Cardiac muscle cell (in vitro differentiated cells and primary cell): ENCODE data around the gene EFNA3. TPM values are rescaled to one million over a fixed set of nuclear protein-coding genes. Genes with fewer than 3 reads are reported as not detected.

Source experiments
- DNase-seq, 2 donors: peaks; one replicate each; pipeline versions ENCODE4 v3.0.0 to v3.0.0-alpha.2; 2010 to 2017; ENCODE audit warnings: low read depth in 1 of 2, low spot score in 1 of 2
- H3K27ac ChIP-seq: fragments of 200-600 bp; sonication (generic); 2 replicates; pipeline ENCODE4 v1.5.1; 2016
- H3K27me3 ChIP-seq: fragments of 200-600 bp; sonication (generic); 2 replicates; pipeline ENCODE4 v1.6.0; 2016; ENCODE audit warnings: control low read depth
- H3K36me3 ChIP-seq: fragments of 200-600 bp; sonication (generic); 2 replicates; pipeline ENCODE4 v1.5.1; 2016; ENCODE audit warnings: control low read depth
- H3K4me1 ChIP-seq: fragments of 200-600 bp; sonication (generic); 2 replicates; pipeline ENCODE4 v1.8.1; 2017; ENCODE audit warnings: low read depth, mild to moderate bottlenecking, mixed run types
- H3K4me3 ChIP-seq: fragments of 200-600 bp; sonication (generic); 2 replicates; pipeline ENCODE4 v1.5.1; 2016; ENCODE audit warnings: mild to moderate bottlenecking
- H3K9me3 ChIP-seq: fragments of 200-600 bp; sonication (generic); 2 replicates; pipeline ENCODE4 v1.5.1; 2017; ENCODE audit warnings: low read depth, mild to moderate bottlenecking, control low read depth
- polyA plus RNA-seq: library from polyadenylated mRNA; unstranded; fragments of >200 nt; fragmentation: Nextera tagmentation; extraction: Ambion mirVana; gene quantifications from 2 replicates; pipeline ENCODE4 v1.2.1, GENCODE V29; 2016
- total RNA-seq: library from RNA; depleted of rRNA; stranded (reverse); fragments of >200 nt; gene quantifications from 2 replicates; pipeline ENCODE4 v1.2.3, GENCODE V29; 2016
- TF ChIP-seq, protein P1 (sequence below): IDR thresholded peaks from 2 replicates; pipeline ENCODE4 v1.5.1; 2012; ENCODE audit warnings: low read depth, mild to moderate bottlenecking, low read length

EFNA3 gene
- total and polyA plus RNA-seq, 2 experiments from 2014 or later, result 26.3 to 43.0 TPM

GRCh38 chr1:155077346-155077745 is 1.3 kb upstream of the EFNA3 start:
- no peak for DNase-seq
- no peaks in the 10 kb centered on the region for H3K9me3 ChIP-seq
- TF ChIP-seq, protein P1, sequence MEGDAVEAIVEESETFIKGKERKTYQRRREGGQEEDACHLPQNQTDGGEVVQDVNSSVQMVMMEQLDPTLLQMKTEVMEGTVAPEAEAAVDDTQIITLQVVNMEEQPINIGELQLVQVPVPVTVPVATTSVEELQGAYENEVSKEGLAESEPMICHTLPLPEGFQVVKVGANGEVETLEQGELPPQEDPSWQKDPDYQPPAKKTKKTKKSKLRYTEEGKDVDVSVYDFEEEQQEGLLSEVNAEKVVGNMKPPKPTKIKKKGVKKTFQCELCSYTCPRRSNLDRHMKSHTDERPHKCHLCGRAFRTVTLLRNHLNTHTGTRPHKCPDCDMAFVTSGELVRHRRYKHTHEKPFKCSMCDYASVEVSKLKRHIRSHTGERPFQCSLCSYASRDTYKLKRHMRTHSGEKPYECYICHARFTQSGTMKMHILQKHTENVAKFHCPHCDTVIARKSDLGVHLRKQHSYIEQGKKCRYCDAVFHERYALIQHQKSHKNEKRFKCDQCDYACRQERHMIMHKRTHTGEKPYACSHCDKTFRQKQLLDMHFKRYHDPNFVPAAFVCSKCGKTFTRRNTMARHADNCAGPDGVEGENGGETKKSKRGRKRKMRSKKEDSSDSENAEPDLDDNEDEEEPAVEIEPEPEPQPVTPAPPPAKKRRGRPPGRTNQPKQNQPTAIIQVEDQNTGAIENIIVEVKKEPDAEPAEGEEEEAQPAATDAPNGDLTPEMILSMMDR, result no peak
- no peak overlapping the region for H3K27ac ChIP-seq
- H3K4me1 ChIP-seq, result peaks cover 10% of the 10 kb centered on the region
- H3K27me3 ChIP-seq, result peaks cover 16% of the 10 kb centered on the region
- no peak overlapping the region for H3K4me3 ChIP-seq
- no peaks in the 10 kb centered on the region for H3K36me3 ChIP-seq

DNA sequence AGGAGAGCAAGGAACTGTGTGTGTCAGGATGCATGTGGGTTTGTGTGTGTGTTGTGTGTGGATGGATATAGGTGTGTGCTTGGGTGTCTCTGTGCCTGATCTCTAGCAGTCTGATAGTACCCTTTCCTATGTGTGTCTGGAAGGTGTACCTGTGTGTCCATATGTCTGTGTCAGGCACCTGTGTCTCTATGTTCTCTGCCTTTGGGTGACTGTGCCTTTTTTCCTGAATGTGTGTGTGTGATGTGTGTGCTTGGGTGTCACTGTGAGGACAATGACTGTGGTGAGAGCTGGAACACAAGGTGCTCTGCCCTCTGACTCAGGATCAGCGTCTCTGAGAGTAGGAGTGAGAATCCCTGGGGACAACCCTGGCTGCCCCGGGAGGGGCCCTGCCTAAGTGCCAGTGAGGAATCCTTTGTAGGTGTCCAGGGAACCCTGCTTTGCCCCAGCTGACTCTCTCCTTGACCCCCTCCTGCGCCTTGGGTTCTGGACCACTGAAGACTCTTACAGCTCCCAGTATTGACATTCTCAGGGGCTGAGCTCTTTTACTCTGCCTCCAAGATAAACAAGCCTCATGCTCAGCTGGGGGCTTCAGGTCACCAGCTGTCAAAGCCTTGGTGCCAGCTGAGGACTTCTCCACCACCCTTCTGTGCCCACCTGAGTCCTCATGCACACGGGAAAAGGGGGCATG is 735 bp upstream of the EFNA3 start:
- Histone ChIP-seq H3K4me1 (peaks cover 10% of the 10 kb centered on the region), H3K9me3 (no peaks in the 10 kb centered on the region), H3K4me3 (no peak overlapping the region), H3K27ac (no peak overlapping the region), H3K27me3 (peaks cover 22% of the 10 kb centered on the region), H3K36me3 (no peaks in the 10 kb centered on the region)
- TF ChIP-seq, protein P1, result no peak
- peak in 1 of 2 donors; percentile 18 for DNase-seq

- Histone ChIP-seq H3K4me1 (peaks cover 10% of the 10 kb centered on the region), H3K4me3 (peak overlapping the region; percentile 45), H3K36me3 (no peaks in the 10 kb centered on the region), H3K9me3 (no peaks in the 10 kb centered on the region), H3K27me3 (peaks cover 26% of the 10 kb centered on the region), H3K27ac (no peak overlapping the region)
- TF ChIP-seq, protein P1, result no peak
- no peak for DNase-seq
These were observed 511 bp downstream of the EFNA3 start for GRCh38 chr1:155079210-155079486.

GRCh38 chr1:155079487-155080311 is 1.1 kb downstream of the EFNA3 start:
- Histone ChIP-seq H3K27me3 (peaks cover 26% of the 10 kb centered on the region), H3K27ac (no peak overlapping the region), H3K4me1 (peaks cover 10% of the 10 kb centered on the region), H3K9me3 (no peaks in the 10 kb centered on the region), H3K4me3 (peak overlapping the region; percentile 45), H3K36me3 (no peaks in the 10 kb centered on the region)
- TF ChIP-seq, protein P1, result no peak
- peak in 1 of 2 donors; percentile 59 for DNase-seq

DNA sequence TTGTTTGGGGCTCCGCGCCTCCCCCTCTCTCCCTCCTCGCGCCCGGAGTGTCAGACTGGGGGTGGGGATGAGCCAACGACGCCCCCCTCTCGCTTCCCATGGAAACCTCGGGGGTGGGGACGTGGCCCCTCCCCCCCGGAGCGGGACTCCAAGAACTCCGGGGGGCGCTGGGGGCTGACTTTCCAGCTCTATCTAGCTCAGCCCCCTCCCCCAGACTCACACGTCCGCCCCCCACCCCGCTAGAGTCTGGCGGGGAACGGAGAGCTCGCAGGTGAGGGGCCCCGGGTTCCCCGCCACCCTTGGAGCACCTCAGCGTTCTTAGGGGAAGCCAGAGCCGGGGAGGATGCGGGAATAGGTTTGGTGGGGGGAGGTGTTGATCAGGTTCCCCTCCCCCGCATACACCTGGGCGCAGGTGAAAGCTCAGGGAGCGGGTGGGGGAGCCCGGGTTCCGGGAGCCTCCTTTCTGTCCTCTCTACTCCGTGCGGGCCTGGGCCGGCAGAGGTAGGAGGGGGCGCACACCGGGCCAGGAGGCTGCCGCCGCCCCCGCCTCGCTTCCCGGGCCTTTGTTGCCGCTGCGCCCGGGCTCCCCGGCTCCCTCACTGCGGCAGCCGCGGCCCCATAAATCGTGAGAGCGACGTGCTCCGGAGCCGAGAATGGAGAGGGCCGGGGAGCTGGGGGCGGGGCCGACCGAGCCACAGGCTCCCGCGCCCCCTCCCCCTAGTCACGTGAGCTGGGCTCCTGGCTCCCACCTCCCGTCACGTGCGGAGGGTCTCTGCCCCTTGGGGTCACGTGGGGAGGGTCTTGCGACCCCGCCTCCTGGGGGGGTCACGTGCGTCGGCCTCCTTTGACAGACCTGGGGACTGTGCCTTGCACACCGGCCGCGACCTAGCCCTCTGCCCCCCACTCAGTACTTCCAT is 1.9 kb downstream of the EFNA3 start:
- TF ChIP-seq, protein P1, result no peak
- Histone ChIP-seq H3K9me3 (no peaks in the 10 kb centered on the region), H3K36me3 (no peaks in the 10 kb centered on the region), H3K27ac (no peak overlapping the region), H3K4me3 (peak overlapping the region; percentile 45), H3K4me1 (peaks cover 10% of the 10 kb centered on the region), H3K27me3 (peaks cover 26% of the 10 kb centered on the region)
- DNase-seq, result peak in 1 of 2 donors; percentile 97
